K562 (cell line): Measurements from ENCODE around the gene TUB. TPM values are rescaled to one million over a fixed set of nuclear protein-coding genes. Genes with fewer than 3 reads are reported as not detected.

Source experiments
- FOXP1 ChIP-seq: sonication (generic); formaldehyde crosslinking; IDR thresholded peaks from 2 replicates; pipeline ENCODE4 v1.8.0; 2022; ENCODE audit warnings: mild to moderate bottlenecking, missing genetic modification reagents
- KDM2B ChIP-seq: fragments of 250-450 bp; sonication (Bioruptor Pico); IDR thresholded peaks from 2 replicates; pipeline ENCODE4 v1.8.0; 2021; ENCODE audit warnings: mild to moderate bottlenecking, moderate library complexity
- NCOA4 ChIP-seq: fragments of 450-650 bp; IDR thresholded peaks from 2 replicates; pipeline ENCODE4 v1.6.1; 2018; ENCODE audit warnings: mild to moderate bottlenecking; ENCODE audit not compliant: partially characterized antibody
- NONO ChIP-seq, 2 experiments: fragments of 200-400 bp in 1 of 2; fragments of 450-650 bp in 1 of 2; formaldehyde crosslinking in 1 of 2; IDR thresholded peaks; 2 replicates each; pipeline ENCODE4 v1.6.1; 2017; ENCODE audit warnings: low read depth in 2 of 2, mild to moderate bottlenecking in 2 of 2, moderate library complexity in 2 of 2, low read length in 1 of 2
- RFX5 ChIP-seq: IDR thresholded peaks from 2 replicates; pipeline ENCODE4 v1.6.1; 2011; ENCODE audit warnings: low read depth, mild to moderate bottlenecking, improper control_type of control experiment, low read length
- SETDB1 ChIP-seq: IDR thresholded peaks from one replicate; pipeline ENCODE4 v1.6.1; 2012; ENCODE audit warnings: low read length, control low read depth, inconsistent platforms
- STAT5A ChIP-seq: IDR thresholded peaks from 2 replicates; pipeline ENCODE4 v1.6.1; 2012; ENCODE audit warnings: low read length, inconsistent platforms, borderline replicate concordance
- TRIM24 ChIP-seq, 2 experiments: fragments of 450-650 bp; IDR thresholded peaks; 2 replicates each; pipeline ENCODE4 v1.6.1; 2016
- ZNF12 ChIP-seq: sonication (generic); formaldehyde crosslinking; IDR thresholded peaks from 2 replicates; pipeline ENCODE4 v1.4.0; 2020; ENCODE audit warnings: mild to moderate bottlenecking, missing genetic modification reagents
- ZNF3 ChIP-seq: fragments of 250-450 bp; sonication (Bioruptor Pico); IDR thresholded peaks from 2 replicates; pipeline ENCODE4 v1.5.0; 2021; ENCODE audit warnings: mild to moderate bottlenecking, moderate library complexity
- polyA plus RNA-seq, 8 experiments: library from polyadenylated mRNA; depleted of rRNA in 4 of 8; stranded (reverse) in 5 of 8; unstranded in 3 of 8; fragments of >200 nt; fragmentation: Nextera tagmentation in 2 of 8; fragmentation: Illumina TruSeq in 1 of 8; extraction: Ambion mirVana in 2 of 8; extraction: Trizol in 1 of 8; gene quantifications; 2 replicates each; pipeline versions ENCODE4 v1.2.1 to v1.2.3, GENCODE V29; 2011 to 2014; ENCODE audit warnings: inconsistent platforms in 1 of 8, missing spikeins in 1 of 8
- total RNA-seq, 7 experiments: library from RNA; depleted of rRNA in 6 of 7; stranded (reverse); fragments of >200 nt in 6 of 7; fragmentation: Illumina TruSeq in 2 of 7; extraction: Trizol in 2 of 7; gene quantifications; 2 replicates each; pipeline versions ENCODE4 v1.2.1 to v1.2.3, GENCODE V29; 2011 to 2021; ENCODE audit warnings: low replicate concordance in 1 of 7
- TF ChIP-seq, protein P1 (sequence below): fragments of 250-450 bp; sonication (Bioruptor Pico); IDR thresholded peaks from 2 replicates; pipeline ENCODE4 v1.9.0; 2021; ENCODE audit warnings: mild to moderate bottlenecking, inconsistent platforms

TUB gene
- total and polyA plus RNA-seq, 9 of the 15 experiments (the other 6 are each of a cell fraction or from before 2014, with no cell fraction given): not detected

DNA sequence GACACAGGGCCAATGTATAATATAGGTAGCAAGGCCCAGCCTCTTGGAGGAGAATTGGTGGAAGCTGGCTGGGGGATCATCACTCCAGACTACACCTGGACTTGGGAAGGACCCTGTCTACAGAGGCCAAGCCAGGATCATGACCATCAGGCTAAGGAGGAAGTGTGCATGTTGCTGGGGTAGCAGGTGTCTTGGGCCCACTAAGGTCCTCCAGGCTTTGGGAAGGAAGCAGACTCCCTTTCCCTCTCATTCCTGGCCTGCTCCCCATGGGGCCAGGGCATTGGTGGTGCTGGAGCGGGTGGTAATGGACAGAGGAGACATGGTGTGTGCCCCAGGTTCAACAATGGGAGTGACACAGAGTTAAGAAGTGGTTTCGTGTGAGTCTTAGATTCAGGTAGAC, 16.0 kb upstream of the TUB start (continued):
- TF ChIP-seq, protein P1, sequence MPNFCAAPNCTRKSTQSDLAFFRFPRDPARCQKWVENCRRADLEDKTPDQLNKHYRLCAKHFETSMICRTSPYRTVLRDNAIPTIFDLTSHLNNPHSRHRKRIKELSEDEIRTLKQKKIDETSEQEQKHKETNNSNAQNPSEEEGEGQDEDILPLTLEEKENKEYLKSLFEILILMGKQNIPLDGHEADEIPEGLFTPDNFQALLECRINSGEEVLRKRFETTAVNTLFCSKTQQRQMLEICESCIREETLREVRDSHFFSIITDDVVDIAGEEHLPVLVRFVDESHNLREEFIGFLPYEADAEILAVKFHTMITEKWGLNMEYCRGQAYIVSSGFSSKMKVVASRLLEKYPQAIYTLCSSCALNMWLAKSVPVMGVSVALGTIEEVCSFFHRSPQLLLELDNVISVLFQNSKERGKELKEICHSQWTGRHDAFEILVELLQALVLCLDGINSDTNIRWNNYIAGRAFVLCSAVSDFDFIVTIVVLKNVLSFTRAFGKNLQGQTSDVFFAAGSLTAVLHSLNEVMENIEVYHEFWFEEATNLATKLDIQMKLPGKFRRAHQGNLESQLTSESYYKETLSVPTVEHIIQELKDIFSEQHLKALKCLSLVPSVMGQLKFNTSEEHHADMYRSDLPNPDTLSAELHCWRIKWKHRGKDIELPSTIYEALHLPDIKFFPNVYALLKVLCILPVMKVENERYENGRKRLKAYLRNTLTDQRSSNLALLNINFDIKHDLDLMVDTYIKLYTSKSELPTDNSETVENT: no peak
- TF ChIP-seq TRIM24 (IDR thresholded peaks at IDR 0.05) (no peak), NONO (IDR thresholded peaks at IDR 0.05; ENCODE audit: low read depth in 2 of 2, low read length in 1 of 2) (no peak), SETDB1 (no peak), RFX5 (no peak), KDM2B (CRISPR knock-in tag) (no peak), STAT5A (no peak), ZNF3 (CRISPR knock-in tag) (no peak), ZNF12 (CRISPR knock-in tag) (no peak), NCOA4 (no peak), FOXP1 (no peak)
